Measurements from ENCODE around the gene PHF23. TPM values are rescaled to one million over a fixed set of nuclear protein-coding genes. Genes with fewer than 3 reads are reported as not detected.
A peak's percentile ranks its signal among the peaks of the same experiment; 100 is the strongest.
"Not testable (repeated sequence)": the region's sequence is repeated elsewhere in the genome, so short reads cannot be mapped to it uniquely, and the experiment has no call there.

The PHF23 gene
- total RNA-seq, 1 experiment from 2014 or later, result 30.3 TPM

GRCh38 chr17:7251661-7252175, 12.5 kb upstream of the PHF23 start, which contains the start of gene CTDNEP1:
CTDNEP1 (minus strand) TSS chr17:7251734; CDS start chr17:7251296, 438 bp downstream.
- H3K27ac ChIP-seq, result peak within 1 kb of the TSS; percentile 98
- peaks cover 43% of the 10 kb centered on the region for H3K36me3 ChIP-seq
- peak within 1 kb of the TSS; percentile 91 for H3K4me3 ChIP-seq
- H3K4me1 ChIP-seq (replicated peaks), result peaks cover 17% of the 10 kb centered on the region
- no peaks in the 10 kb centered on the region for H3K9me3 ChIP-seq (replicated peaks)
- no peaks in the 10 kb centered on the region for H3K27me3 ChIP-seq (replicated peaks)
- peak; percentile 99 to 100 for DNase-seq (ENCODE audit: low read depth in 1 of 2, low spot score in 2 of 2)

- peaks cover 17% of the 10 kb centered on the region for H3K4me1 ChIP-seq (replicated peaks)
- H3K27me3 ChIP-seq (replicated peaks), result no peaks in the 10 kb centered on the region
- H3K9me3 ChIP-seq (replicated peaks), result no peaks in the 10 kb centered on the region
- H3K27ac ChIP-seq, result peak overlapping the region; percentile 51; the same call in 1 of the 2 replicates
- no peak for DNase-seq (ENCODE audit: low read depth in 1 of 2, low spot score in 2 of 2)
- peaks cover 43% of the 10 kb centered on the region for H3K36me3 ChIP-seq
- H3K4me3 ChIP-seq, result peak overlapping the region; percentile 91
Measured at GRCh38 chr17:7250695-7251627, 11.7 kb upstream of the PHF23 start.

DNA sequence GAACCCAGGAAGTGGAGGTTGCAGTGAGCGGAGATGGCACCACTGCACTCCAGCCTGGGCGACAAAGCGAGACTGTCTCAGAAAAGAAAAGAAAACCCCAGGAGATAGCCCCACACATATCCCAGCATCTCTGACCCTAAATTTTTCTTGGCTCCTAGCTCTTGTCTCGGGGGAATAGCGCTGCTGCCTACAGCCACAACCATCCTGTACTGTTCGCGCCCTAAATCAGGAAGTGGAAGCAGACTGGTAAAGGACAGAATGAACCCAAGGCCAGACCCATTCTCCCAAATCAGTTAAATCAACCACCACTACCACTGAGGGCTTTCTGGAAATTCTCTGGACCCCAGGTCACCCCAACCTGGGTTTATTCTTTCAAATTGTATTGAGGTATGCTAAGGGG, 10.6 kb upstream of the PHF23 start:
- DNase-seq (ENCODE audit: low read depth in 1 of 2, low spot score in 2 of 2), result no peak
- Histone ChIP-seq H3K27me3 (replicated peaks) (no peaks in the 10 kb centered on the region), H3K4me3 (peak overlapping the region; percentile 91), H3K27ac (no peak overlapping the region), H3K9me3 (replicated peaks) (no peaks in the 10 kb centered on the region), H3K4me1 (replicated peaks) (peaks cover 17% of the 10 kb centered on the region), H3K36me3 (peaks cover 42% of the 10 kb centered on the region)

DNA sequence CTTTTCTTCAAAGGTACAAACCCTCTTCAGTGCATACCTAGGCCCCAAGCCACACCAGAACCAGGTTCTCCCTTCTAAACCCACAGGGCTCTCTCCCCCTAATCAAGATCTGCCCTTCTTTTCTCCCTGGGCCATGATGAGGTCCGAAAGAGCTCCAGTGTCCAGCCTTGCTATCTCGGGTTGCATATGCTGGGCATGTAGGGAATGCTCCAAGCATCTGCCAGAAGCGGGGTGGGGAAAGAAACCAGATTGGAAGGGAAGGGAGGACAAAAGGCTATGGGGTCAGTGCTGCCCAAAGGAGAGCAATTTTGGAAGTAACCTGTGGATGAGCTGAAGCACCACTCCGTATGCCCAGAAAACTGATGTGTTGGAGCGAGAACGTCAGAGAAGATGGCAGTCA, 10.0 kb upstream of the PHF23 start:
- peaks cover 17% of the 10 kb centered on the region for H3K4me1 ChIP-seq (replicated peaks)
- DNase-seq (ENCODE audit: low read depth in 1 of 2, low spot score in 2 of 2), result no peak
- H3K27me3 ChIP-seq (replicated peaks), result no peaks in the 10 kb centered on the region
- H3K4me3 ChIP-seq, result no peak overlapping the region
- peaks cover 44% of the 10 kb centered on the region for H3K36me3 ChIP-seq
- H3K27ac ChIP-seq, result no peak overlapping the region
- H3K9me3 ChIP-seq (replicated peaks), result no peaks in the 10 kb centered on the region

DNA sequence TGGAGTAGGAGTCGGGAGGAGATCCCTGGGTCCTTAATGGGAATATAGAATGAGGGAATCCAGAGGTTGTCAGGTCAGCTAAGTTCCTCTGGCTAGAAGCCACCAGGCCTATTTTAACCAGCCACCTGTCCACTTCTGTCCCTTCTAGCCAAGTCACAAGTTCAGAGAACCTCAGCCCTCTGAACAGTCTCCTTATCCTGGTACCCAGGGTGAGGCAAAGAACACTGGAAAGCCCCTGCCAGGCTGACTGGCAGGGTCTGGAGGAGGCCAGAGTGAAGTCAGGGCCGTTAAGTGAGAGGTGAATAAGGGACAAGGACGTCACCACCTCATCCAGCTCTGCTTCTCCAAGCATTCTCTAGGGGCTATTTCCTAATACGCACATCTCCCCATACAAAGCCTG, 9.5 kb upstream of the PHF23 start:
- no peak for DNase-seq (ENCODE audit: low read depth in 1 of 2, low spot score in 2 of 2)
- H3K27me3 ChIP-seq (replicated peaks), result no peaks in the 10 kb centered on the region
- peaks cover 17% of the 10 kb centered on the region for H3K4me1 ChIP-seq (replicated peaks)
- H3K4me3 ChIP-seq, result no peak overlapping the region
- H3K9me3 ChIP-seq (replicated peaks), result no peaks in the 10 kb centered on the region
- no peak overlapping the region for H3K27ac ChIP-seq
- H3K36me3 ChIP-seq, result peaks cover 44% of the 10 kb centered on the region

- Histone ChIP-seq H3K9me3 (replicated peaks) (no peaks in the 10 kb centered on the region), H3K4me1 (replicated peaks) (peaks cover 16% of the 10 kb centered on the region), H3K27ac (no peak overlapping the region)
Measured at GRCh38 chr17:7246779-7247178, 7.5 kb upstream of the PHF23 start.

GRCh38 chr17:7243838-7244237, 4.6 kb upstream of the PHF23 start:
- H3K4me3 ChIP-seq; H3K27me3 ChIP-seq (replicated peaks); H3K9me3 ChIP-seq (replicated peaks); DNase-seq (ENCODE audit: low read depth in 1 of 2, low spot score in 2 of 2); H3K27ac ChIP-seq: not testable (repeated sequence)
- Histone ChIP-seq H3K4me1 (replicated peaks) (peaks cover 17% of the 10 kb centered on the region), H3K36me3 (peaks cover 52% of the 10 kb centered on the region)

More at GRCh38 chr17:7246779-7247178, 7.5 kb upstream of the PHF23 start:
- peaks cover 37% of the 10 kb centered on the region for H3K36me3 ChIP-seq
- DNase-seq (ENCODE audit: low read depth in 1 of 2, low spot score in 2 of 2), result no peak
- H3K27me3 ChIP-seq (replicated peaks), result no peaks in the 10 kb centered on the region
- no peak overlapping the region for H3K4me3 ChIP-seq

DNA sequence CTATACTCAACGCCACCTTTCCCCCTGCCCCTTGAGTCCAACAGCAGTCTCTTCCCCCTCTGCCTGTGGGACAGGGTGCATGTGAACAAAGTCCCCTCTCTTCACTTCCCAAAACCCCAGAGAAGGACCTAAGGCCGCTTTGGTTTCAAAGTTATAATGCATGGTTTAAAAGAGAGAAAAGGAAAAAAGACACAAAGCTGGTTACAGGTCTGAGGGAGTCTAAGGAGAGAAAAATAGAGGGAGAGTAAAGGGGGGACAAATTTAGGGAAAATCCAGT, 4.1 kb upstream of the PHF23 start:
- H3K36me3 ChIP-seq, result peaks cover 49% of the 10 kb centered on the region
- H3K4me3 ChIP-seq, result peak overlapping the region; percentile 64
- H3K27ac ChIP-seq, result peak overlapping the region; percentile 75; the same call in 1 of the 2 replicates
- no peaks in the 10 kb centered on the region for H3K27me3 ChIP-seq (replicated peaks)
- H3K4me1 ChIP-seq (replicated peaks), result peaks cover 17% of the 10 kb centered on the region
- no peaks in the 10 kb centered on the region for H3K9me3 ChIP-seq (replicated peaks)
- no peak for DNase-seq (ENCODE audit: low read depth in 1 of 2, low spot score in 2 of 2)

- Histone ChIP-seq H3K27ac (peak overlapping the region; percentile 75), H3K36me3 (peaks cover 49% of the 10 kb centered on the region), H3K27me3 (replicated peaks) (no peaks in the 10 kb centered on the region), H3K9me3 (replicated peaks) (no peaks in the 10 kb centered on the region), H3K4me1 (replicated peaks) (peaks cover 17% of the 10 kb centered on the region), H3K4me3 (peak overlapping the region; percentile 64)
- DNase-seq (ENCODE audit: low read depth in 1 of 2, low spot score in 2 of 2), result peak; percentile 92 to 98
Measured at GRCh38 chr17:7242717-7243452, 3.6 kb upstream of the PHF23 start.

DNA sequence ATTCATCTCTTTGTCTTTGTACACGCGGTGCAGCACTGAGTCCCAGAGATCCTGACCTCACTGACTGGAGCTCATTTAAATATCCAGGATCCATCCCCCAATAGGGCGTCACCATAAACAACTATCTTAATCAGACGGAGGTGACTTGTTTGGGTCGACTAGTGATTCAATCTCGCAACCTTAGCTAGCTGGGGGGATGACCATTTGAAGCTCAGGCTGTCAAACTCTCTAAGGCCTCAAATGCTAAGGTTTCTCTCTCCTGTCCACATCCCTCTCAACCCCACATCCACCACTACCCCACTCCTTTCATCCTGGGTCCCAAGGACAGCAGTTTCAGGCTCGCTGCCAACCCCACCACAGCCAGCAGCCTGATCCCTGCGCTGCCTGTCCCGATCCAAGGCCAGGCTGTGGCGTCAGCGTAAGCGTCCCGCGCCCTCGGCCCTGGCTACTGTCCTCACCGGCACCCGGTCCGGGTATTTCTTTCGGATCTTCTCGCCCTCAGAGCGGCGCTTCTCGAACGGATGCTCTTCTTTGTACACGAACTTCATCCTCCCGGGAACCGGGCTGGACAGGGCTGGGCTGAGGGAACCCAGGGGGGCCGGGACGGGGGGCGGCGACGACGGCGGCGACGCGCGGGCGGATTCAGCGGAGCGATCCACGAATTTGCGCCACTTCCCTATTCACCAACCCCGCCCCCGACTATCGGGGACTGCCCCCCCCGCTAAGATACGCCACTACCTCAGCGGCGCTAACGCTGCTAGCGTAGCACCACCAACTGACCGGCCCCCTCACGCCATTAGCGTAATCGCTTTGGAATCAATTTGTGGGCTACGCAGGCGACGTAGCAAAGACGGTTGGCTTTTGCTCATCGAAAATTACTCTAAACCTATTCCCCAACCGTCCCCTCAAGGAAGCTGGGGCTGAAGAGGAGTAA, 2.8 kb upstream of the PHF23 start, which contains the start of gene GABARAP:
GABARAP (minus strand) TSS at position 667 of the 934 bp plus-strand sequence; CDS start at position 548, 119 bp downstream.
- Histone ChIP-seq H3K9me3 (replicated peaks) (no peaks in the 10 kb centered on the region), H3K4me1 (replicated peaks) (peaks cover 22% of the 10 kb centered on the region), H3K27ac (peak within 1 kb of the TSS; percentile 75), H3K27me3 (replicated peaks) (no peaks in the 10 kb centered on the region), H3K36me3 (peaks cover 54% of the 10 kb centered on the region), H3K4me3 (peak within 1 kb of the TSS; percentile 64)
- peak; percentile 89 to 95 for DNase-seq (ENCODE audit: low read depth in 1 of 2, low spot score in 2 of 2)

DNA sequence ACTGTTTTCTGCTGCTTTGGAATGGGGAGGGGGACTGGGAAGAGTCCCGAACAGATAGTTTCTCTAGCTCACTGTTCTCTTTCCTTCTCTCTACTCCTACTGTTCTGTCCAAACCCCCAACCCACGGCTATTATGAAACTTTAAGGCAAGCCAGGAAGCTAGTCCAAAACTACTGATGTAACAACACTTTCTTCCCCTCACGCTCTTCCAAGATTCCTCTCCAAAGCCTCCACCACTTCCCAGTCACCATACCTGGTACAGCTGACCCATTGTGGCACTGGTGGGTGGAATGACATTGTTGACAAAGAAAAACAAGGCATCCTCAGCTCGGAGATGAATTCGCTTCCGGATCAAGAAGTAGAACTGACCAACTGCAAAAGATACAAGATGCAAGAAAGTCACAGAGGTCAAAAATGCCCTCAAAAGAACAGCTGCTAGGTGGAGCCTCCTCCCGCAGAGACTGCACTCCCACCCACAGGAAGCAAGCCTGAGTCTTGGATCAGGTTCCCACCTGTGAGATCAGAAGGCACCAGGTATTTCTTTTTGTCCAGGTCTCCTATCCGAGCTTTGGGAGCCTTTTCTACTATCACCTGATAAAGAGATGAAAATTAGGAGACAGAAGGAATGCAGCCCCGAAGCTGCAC, 2.0 kb upstream of the PHF23 start:
- Histone ChIP-seq H3K27me3 (replicated peaks) (no peaks in the 10 kb centered on the region), H3K4me1 (replicated peaks) (peaks cover 22% of the 10 kb centered on the region), H3K36me3 (peaks cover 54% of the 10 kb centered on the region), H3K4me3 (peak overlapping the region; percentile 64), H3K9me3 (replicated peaks) (no peaks in the 10 kb centered on the region), H3K27ac (no peak overlapping the region; the same call in 1 of the 2 replicates)
- DNase-seq (ENCODE audit: low read depth in 1 of 2, low spot score in 2 of 2), result no peak

DNA sequence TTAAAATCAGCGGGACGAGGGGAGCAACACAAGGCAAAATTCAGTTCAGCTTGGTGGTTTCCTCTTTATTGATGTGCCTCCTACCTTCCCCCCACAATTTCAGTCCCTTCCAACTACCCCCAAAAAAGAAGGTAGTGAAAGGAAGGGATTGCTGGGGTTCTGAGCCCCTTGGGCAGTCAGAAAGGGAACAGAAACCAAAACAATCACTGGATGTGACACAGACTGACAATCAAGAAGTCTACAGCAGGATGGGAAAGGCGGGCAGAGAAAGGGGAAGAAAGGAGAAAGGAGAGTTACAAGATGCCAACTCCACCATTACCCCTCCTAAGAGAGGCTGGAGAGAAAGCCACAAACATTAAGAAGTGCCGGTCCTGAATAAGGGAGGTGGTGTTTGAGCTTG, 1.1 kb upstream of the PHF23 start:
- DNase-seq (ENCODE audit: low read depth in 1 of 2, low spot score in 2 of 2), result no peak
- Histone ChIP-seq H3K9me3 (replicated peaks) (no peaks in the 10 kb centered on the region), H3K36me3 (peaks cover 55% of the 10 kb centered on the region), H3K4me1 (replicated peaks) (peaks cover 22% of the 10 kb centered on the region), H3K4me3 (no peak overlapping the region), H3K27ac (no peak overlapping the region), H3K27me3 (replicated peaks) (no peaks in the 10 kb centered on the region)

Measured in SJSA1 (cell line).